Measurements from ENCODE around the gene RAMP3.

- no peak for TF ChIP-seq CTCF (IDR thresholded peaks at IDR 0.05)
- TF ChIP-seq POLR2A (IDR thresholded peaks at IDR 0.05) = no peak
These were observed 322 bp upstream of the RAMP3 start for GRCh38 chr7:45157286-45157652.
